Choroid plexus epithelial cell (primary cell): ENCODE measurements around the gene STK16.
A peak's percentile ranks its signal among the peaks of the same experiment; 100 is the strongest.

Source experiments
- DNase-seq: peaks from one replicate; pipeline ENCODE4 v3.0.0-alpha.2; 2010; ENCODE audit warnings: low read depth
- H3K4me3 ChIP-seq: 2 replicates; pipeline ENCODE4 v1.5.1; 2011; ENCODE audit warnings: low read depth, mild to moderate bottlenecking, control low read depth, low read length, moderate library complexity
- CTCF ChIP-seq: conservative IDR thresholded peaks from 2 replicates; pipeline ENCODE4 v1.5.1; 2011; ENCODE audit warnings: low read depth, mild to moderate bottlenecking, control low read depth, inconsistent platforms, low read length, moderate library complexity

STK16 gene

GRCh38 chr2:219223831-219224610 is 21.3 kb upstream of the STK16 start:
- DNase-seq: no peak
- no peak overlapping the region for H3K4me3 ChIP-seq
- TF ChIP-seq CTCF: no peak

- no peak for DNase-seq
- no peak for TF ChIP-seq CTCF
- no peak overlapping the region for H3K4me3 ChIP-seq
Observed at GRCh38 chr2:219225350-219225749, 19.9 kb upstream of the STK16 start.

GRCh38 chr2:219228041-219228910 is 17.0 kb upstream of the STK16 start:
- peak overlapping the region; percentile 86 for H3K4me3 ChIP-seq
- no peak for TF ChIP-seq CTCF
- no peak for DNase-seq

GRCh38 chr2:219228911-219229304 is 16.4 kb upstream of the STK16 start:
- DNase-seq: no peak
- no peak for TF ChIP-seq CTCF
- H3K4me3 ChIP-seq: peak overlapping the region; percentile 86

- TF ChIP-seq CTCF: no peak
- peak; percentile 99 for DNase-seq
- peak within 1 kb of the TSS; percentile 86 for H3K4me3 ChIP-seq
Observed at GRCh38 chr2:219229305-219230058, 15.8 kb upstream of the STK16 start, which contains the start of the genes ANKZF1 and ATG9A. Gene ANKZF1, plus strand, starts transcription at chr2:219229806. Its CDS starts 452 bp downstream, at chr2:219230258. Gene ATG9A, minus strand, starts transcription at chr2:219229636. Its CDS starts 1,612 bp downstream, at chr2:219228024.

- TF ChIP-seq CTCF: no peak
- H3K4me3 ChIP-seq: peak overlapping the region; percentile 86
- peak; percentile 53 for DNase-seq
Observed at GRCh38 chr2:219230059-219230540, 15.2 kb upstream of the STK16 start.
